ENCODE data around the gene C2orf72.

- TF ChIP-seq CTCF (IDR thresholded peaks at IDR 0.05) (no peak), POLR2A (IDR thresholded peaks at IDR 0.05) (no peak), POLR2AphosphoS5 (IDR thresholded peaks at IDR 0.05) (no peak), EP300 (IDR thresholded peaks at IDR 0.05) (no peak)
Measured at GRCh38 chr2:231010201-231010730, 27.1 kb upstream of the C2orf72 start.

All from gastroesophageal sphincter (tissue), 3 donors.